Ovary (tissue), 9 donors: Measurements from ENCODE around the gene KCNIP4. TPM values are rescaled to one million over a fixed set of nuclear protein-coding genes. Genes with fewer than 3 reads are reported as not detected.
A peak's percentile ranks its signal among the peaks of the same experiment; 100 is the strongest.

Experiments used
- DNase-seq, 5 donors: peaks; one replicate each; pipeline ENCODE4 v3.0.0-alpha.2; 2019 to 2020
- H3K27ac ChIP-seq, 2 donors: fragments of 200-600 bp; one replicate each; pipeline versions ENCODE4 v1.5.1 to v1.8.0; 2019 to 2022
- H3K27me3 ChIP-seq: fragments of 200-600 bp; one replicate; pipeline ENCODE4 v1.8.0; 2022
- H3K36me3 ChIP-seq: fragments of 200-600 bp; sonication (generic); one replicate; pipeline ENCODE4 v1.5.1; 2019
- H3K4me1 ChIP-seq: one replicate; pipeline ENCODE4 v1.8.1; 2013; ENCODE audit warnings: mild to moderate bottlenecking, moderate library complexity; ENCODE audit not compliant: insufficient read depth
- H3K4me3 ChIP-seq: fragments of 200-600 bp; sonication (generic); one replicate; pipeline ENCODE4 v1.5.1; 2017
- H3K9me3 ChIP-seq, 2 donors: fragments of 200-600 bp in 1 of 2; sonication (generic) in 1 of 2; one replicate each; pipeline versions ENCODE4 v1.5.1 to v1.8.1; 2013 to 2019; ENCODE audit warnings: mild to moderate bottlenecking in 1 of 2, moderate library complexity in 1 of 2
- CTCF ChIP-seq, 3 donors: fragments of 450-650 bp in 2 of 3; fragments of 200-600 bp in 1 of 3; IDR thresholded peaks; one replicate each; pipeline versions ENCODE4 v1.5.1 to v1.8.0; 2016 to 2022; ENCODE audit warnings: antibody characterized with exemption in 3 of 3, mild to moderate bottlenecking in 1 of 3
- EP300 ChIP-seq: sonication (generic); formaldehyde crosslinking; IDR thresholded peaks from one replicate; pipeline ENCODE4 v1.6.1; 2017; ENCODE audit warnings: antibody characterized with exemption
- POLR2A ChIP-seq: fragments of 450-650 bp; IDR thresholded peaks from one replicate; pipeline ENCODE4 v1.6.1; 2017; ENCODE audit warnings: antibody characterized with exemption, mild to moderate bottlenecking, moderate library complexity
- WGBS, 3 donors: extraction: QIAGEN DNeasy Blood & Tissue Kit in 1 of 3; methylation state at CpG; one replicate each; pipeline versions ENCODE4 v1.1.5 to v1.1.7; 2013 to 2017; 5-methylcytosine and 5-hydroxymethylcytosine counted together
- intact Hi-C, 4 donors: fragments of 100-400 bp; cut with DNase I; formaldehyde crosslinking; loops; one replicate each; pipeline versions ENCODE4 v1.11.0 to v1.15.1; 2022 to 2023
- polyA plus RNA-seq, 2 donors: library from polyadenylated mRNA; stranded (reverse); fragments of 200-250 nt in 1 of 2; fragments of 350-450 nt in 1 of 2; fragmentation: Illumina TruSeq in 1 of 2; extraction: RNeasy Lipid Tissue Mini Kit (QIAGEN cat#74804) in 1 of 2; gene quantifications; one replicate each; pipeline ENCODE4 v1.2.3, GENCODE V29; 2013 to 2014
- total RNA-seq, 7 donors: library from RNA; depleted of rRNA in 2 of 7; stranded (reverse); fragments of >200 nt in 2 of 7; fragmentation: NEBNext Ultra II Directional in 3 of 7; extraction: Animal tissue kit (Norgen Biotek cat#: 25700) in 3 of 7; gene quantifications; one replicate each; pipeline versions ENCODE4 v1.1.0 to v1.2.4, GENCODE V29; 2016 to 2023
- donor health status: DM: no; HTN: no; CAD: no; lungs with moderate emphysema.
- donor health status: DM: no; HTN: no; CAD: no.
- donor health status: Bipolar disorder and iron deficiency.
- donor health status: DM: yes; HTN: yes; CAD: no.
- donor health status: DM: no; HTN: no; CAD: no.
- donor health status: DM: yes; HTN: yes; CAD: no.

Gene KCNIP4
- total and polyA plus RNA-seq, 9 donors: 0.11 to 3.9 (median 0.93) TPM; not detected in 1

DNA sequence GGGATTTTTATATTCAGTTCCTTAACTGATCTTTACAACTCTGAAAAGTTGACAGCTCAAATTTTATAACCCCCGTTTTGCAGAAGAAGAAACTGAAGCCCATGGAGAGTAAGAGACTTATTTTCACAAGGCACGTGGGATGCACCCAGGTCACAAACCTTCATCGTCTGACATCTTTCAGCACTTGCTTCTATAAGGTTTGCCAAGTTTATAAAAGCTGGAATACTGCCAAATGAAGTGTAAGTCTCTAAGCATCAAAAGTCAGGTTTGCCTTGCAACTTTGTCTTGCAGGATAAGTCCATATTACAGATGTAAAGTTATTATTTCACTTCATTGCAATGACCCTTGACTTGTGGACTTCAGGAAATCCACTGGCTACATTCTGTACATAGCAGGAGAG, 6.3 kb upstream of the KCNIP4 start:
- Histone ChIP-seq H3K36me3 (no peaks in the 10 kb centered on the region), H3K4me1 (no peaks in the 10 kb centered on the region), H3K27ac (no peak overlapping the region), H3K9me3 (no peaks in the 10 kb centered on the region), H3K27me3 (no peaks in the 10 kb centered on the region), H3K4me3 (no peak overlapping the region)
- no peak for DNase-seq
- no peak for TF ChIP-seq CTCF (IDR thresholded peaks at IDR 0.05)
- no peak for TF ChIP-seq EP300
- TF ChIP-seq POLR2A: no peak
- intact Hi-C loops: no loop called here
- WGBS, 3 donors: 9 to 12% (median 11%) methylated on average over 3 of the region's 3 CpGs

- WGBS, 3 donors: 23 to 53% (median 50%) methylated on average over 4 of the region's 4 CpGs
- no peak overlapping the region for H3K4me3 ChIP-seq
- H3K4me1 ChIP-seq: peaks cover 3% of the 10 kb centered on the region
These were observed 5.1 kb upstream of the KCNIP4 start for GRCh38 chr4:21953653-21954052.

GRCh38 chr4:21952549-21952948, 4.0 kb upstream of the KCNIP4 start:
- Histone ChIP-seq H3K27me3 (no peaks in the 10 kb centered on the region), H3K4me1 (peaks cover 3% of the 10 kb centered on the region), H3K9me3 (no peaks in the 10 kb centered on the region), H3K27ac (no peak overlapping the region), H3K4me3 (no peak overlapping the region), H3K36me3 (no peaks in the 10 kb centered on the region)
- intact Hi-C loops: no loop called here
- no peak for DNase-seq
- 70 to 73% (median 71%) methylated on average over 3 of the region's 3 CpGs for WGBS, 3 donors
- TF ChIP-seq EP300 (no peak), POLR2A (no peak), CTCF (IDR thresholded peaks at IDR 0.05) (no peak)

More at GRCh38 chr4:21953653-21954052, 5.1 kb upstream of the KCNIP4 start:
- no peaks in the 10 kb centered on the region for H3K36me3 ChIP-seq
- no peak overlapping the region for H3K27ac ChIP-seq
- intact Hi-C loops: no loop called here
- DNase-seq: no peak
- no peaks in the 10 kb centered on the region for H3K9me3 ChIP-seq
- TF ChIP-seq CTCF (IDR thresholded peaks at IDR 0.05) (no peak), EP300 (no peak), POLR2A (no peak)
- no peaks in the 10 kb centered on the region for H3K27me3 ChIP-seq

DNA sequence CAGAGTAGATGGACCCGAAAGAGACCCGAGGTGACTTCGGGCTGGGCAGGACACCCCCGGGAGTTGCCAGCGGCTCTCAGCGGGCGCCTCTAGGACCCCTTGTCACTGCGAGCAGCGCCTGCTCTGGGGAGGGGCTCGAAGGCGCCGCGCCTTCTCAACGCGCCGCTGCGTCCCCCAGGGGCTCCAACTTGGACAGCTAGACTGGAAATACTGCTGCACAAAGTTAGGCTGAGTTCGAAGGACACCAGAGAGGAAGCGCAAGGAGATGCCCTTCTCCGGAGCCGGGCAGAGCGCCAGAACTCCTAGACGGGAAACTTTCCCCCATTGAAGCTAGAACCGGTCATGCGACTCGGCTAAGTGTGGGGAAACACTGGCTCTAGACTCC, 493 bp upstream of the KCNIP4 start:
- no peaks in the 10 kb centered on the region for H3K36me3 ChIP-seq
- H3K9me3 ChIP-seq: no peaks in the 10 kb centered on the region
- no peak overlapping the region for H3K27ac ChIP-seq
- no peak for TF ChIP-seq POLR2A
- TF ChIP-seq EP300: no peak
- TF ChIP-seq CTCF (IDR thresholded peaks at IDR 0.05): no peak
- H3K4me3 ChIP-seq: peak overlapping the region; percentile 42
- peaks cover 3% of the 10 kb centered on the region for H3K4me1 ChIP-seq
- WGBS, 3 donors: 1 to 2% (median 2%) methylated on average over 26 of the region's 26 CpGs
- intact Hi-C loops: no loop called here
- no peaks in the 10 kb centered on the region for H3K27me3 ChIP-seq
- DNase-seq: peak in 4 of 5 donors; percentile 14 to 51 (median 36)
